ENCODE measurements around the gene ZIC2. TPM values are rescaled to one million over a fixed set of nuclear protein-coding genes. Genes with fewer than 3 reads are reported as not detected.

The ZIC2 gene
- total and polyA plus RNA-seq, 10 donors = not detected

DNA sequence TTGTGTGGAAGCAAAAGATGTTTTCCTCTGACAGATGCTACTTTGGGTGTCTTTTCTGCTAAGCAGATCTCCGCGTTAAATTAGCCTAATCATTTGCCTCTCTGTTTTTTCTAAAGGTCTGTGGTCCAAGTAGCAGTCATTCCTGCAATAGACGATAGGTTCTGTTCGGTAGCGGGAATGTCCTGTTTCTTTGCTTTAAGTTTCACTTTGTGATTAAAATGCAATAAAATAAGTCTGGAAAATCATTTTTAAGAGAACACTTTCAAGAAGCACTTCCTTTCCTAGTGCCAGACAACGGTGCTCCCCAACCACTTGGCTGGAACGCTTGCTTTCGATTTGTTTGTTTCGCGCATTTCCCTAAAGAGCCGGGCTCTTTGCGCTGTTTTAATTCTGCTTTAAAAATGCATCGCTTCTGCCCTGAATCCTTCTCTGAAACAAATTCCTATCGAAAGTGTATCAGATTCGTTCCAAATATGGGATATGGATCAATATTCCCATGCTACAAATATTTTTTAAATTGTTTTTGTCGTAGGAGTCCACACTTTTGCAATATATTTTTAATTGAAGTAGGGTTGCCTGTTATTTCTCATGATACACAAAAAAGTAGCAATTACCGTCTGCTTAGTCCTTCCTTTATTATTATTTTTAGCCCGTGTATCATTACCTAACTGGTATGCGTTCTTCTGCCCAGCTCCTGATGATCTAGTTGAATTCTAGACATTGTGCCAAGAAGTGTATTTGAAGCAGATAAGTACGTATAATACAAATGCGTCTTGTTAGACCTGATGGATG lies 14.2 kb downstream of the ZIC2 start:
- 7 to 12% (median 10%) methylated on average over 21 of the region's 21 CpGs for WGBS, 5 donors
- H3K4me1 ChIP-seq = peaks cover 0 to 27% (median 10%) of the 10 kb centered on the region in 6 donors
- peaks cover 0 to 27% (median 0%) of the 10 kb centered on the region in 8 donors for H3K9me3 ChIP-seq
- TF ChIP-seq, protein P1, sequence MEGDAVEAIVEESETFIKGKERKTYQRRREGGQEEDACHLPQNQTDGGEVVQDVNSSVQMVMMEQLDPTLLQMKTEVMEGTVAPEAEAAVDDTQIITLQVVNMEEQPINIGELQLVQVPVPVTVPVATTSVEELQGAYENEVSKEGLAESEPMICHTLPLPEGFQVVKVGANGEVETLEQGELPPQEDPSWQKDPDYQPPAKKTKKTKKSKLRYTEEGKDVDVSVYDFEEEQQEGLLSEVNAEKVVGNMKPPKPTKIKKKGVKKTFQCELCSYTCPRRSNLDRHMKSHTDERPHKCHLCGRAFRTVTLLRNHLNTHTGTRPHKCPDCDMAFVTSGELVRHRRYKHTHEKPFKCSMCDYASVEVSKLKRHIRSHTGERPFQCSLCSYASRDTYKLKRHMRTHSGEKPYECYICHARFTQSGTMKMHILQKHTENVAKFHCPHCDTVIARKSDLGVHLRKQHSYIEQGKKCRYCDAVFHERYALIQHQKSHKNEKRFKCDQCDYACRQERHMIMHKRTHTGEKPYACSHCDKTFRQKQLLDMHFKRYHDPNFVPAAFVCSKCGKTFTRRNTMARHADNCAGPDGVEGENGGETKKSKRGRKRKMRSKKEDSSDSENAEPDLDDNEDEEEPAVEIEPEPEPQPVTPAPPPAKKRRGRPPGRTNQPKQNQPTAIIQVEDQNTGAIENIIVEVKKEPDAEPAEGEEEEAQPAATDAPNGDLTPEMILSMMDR (IDR thresholded peaks at IDR 0.05 in 8 of 11, conservative IDR thresholded peaks at IDR 0.05 in 3 of 11) = no peak
- TF ChIP-seq POLR2AphosphoS5 (IDR thresholded peaks at IDR 0.05) = peak in 1 of 3 donors; percentile 71
- H3K36me3 ChIP-seq = no peaks in the 10 kb centered on the region
- H3K4me3 ChIP-seq = peak overlapping the region in 1 of 8 donors; percentile 35
- peaks cover 22 to 100% (median 94%) of the 10 kb centered on the region in 7 donors for H3K27me3 ChIP-seq (replicated peaks in 1 of 7)
- H3K27ac ChIP-seq = no peak overlapping the region
- intact Hi-C loops (cut with DNase I; ENCODE audit: low total_unique reads) = no loop called here
- DNase-seq = no peak

DNA sequence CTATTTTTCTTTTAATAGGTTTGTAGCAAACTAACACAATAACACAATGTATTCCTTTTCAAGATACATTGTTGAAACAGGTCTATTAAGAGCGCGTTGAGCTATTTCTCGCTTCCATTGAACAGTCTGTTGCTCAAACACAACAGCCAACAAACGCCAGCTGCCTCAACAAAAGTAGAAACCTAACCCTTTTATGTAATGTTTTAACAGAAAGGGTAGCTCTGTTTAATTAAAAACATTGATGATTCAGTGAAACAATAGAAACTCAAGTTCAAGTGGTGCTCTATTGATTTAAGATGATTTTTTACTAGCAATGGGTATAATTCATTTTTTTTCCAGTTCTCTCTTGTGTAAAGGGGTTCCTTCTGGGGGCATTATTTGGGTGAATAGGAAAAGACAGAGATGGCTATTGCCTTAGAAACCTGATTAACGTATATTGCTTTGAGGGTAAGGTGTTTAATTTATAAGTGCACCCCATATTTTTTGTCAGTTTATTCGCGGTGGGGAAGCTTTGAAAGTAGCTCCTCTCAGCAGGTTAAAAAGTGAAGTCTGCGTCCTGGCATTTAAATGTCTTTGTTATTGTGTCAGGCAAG lies 14.9 kb downstream of the ZIC2 start:
- Histone ChIP-seq H3K9me3 (peaks cover 0 to 27% (median 0%) of the 10 kb centered on the region in 8 donors), H3K27ac (no peak overlapping the region), H3K4me1 (peaks cover 0 to 21% (median 5%) of the 10 kb centered on the region in 6 donors), H3K27me3 (replicated peaks in 1 of 7) (peaks cover 15 to 100% (median 87%) of the 10 kb centered on the region in 7 donors), H3K36me3 (no peaks in the 10 kb centered on the region), H3K4me3 (no peak overlapping the region)
- TF ChIP-seq, protein P1 (IDR thresholded peaks at IDR 0.05 in 8 of 11, conservative IDR thresholded peaks at IDR 0.05 in 3 of 11) = no peak
- WGBS, 5 donors = 20 to 23% (median 21%) methylated on average over 8 of the region's 8 CpGs
- no peak for DNase-seq
- intact Hi-C loops (cut with DNase I; ENCODE audit: low total_unique reads) = no loop called here

GRCh38 chr13:99997702-99998214 lies 16.2 kb downstream of the ZIC2 start:
- peak overlapping the region in 1 of 8 donors; percentile 9 for H3K4me3 ChIP-seq
- peaks cover 0 to 27% (median 0%) of the 10 kb centered on the region in 8 donors for H3K9me3 ChIP-seq
- peaks cover 11 to 100% (median 78%) of the 10 kb centered on the region in 7 donors for H3K27me3 ChIP-seq (replicated peaks in 1 of 7)
- H3K27ac ChIP-seq = no peak overlapping the region
- WGBS, 5 donors = 37 to 77% (median 37%) methylated on average over 11 to 40 of the region's 40 CpGs
- H3K4me1 ChIP-seq = peaks cover 0 to 15% (median 5%) of the 10 kb centered on the region in 6 donors
- H3K36me3 ChIP-seq = no peaks in the 10 kb centered on the region
- intact Hi-C loops (cut with DNase I; ENCODE audit: low total_unique reads) = no loop called here
- TF ChIP-seq, protein P1 (IDR thresholded peaks at IDR 0.05 in 8 of 11, conservative IDR thresholded peaks at IDR 0.05 in 3 of 11) = no peak
- no peak for TF ChIP-seq POLR2AphosphoS5 (IDR thresholded peaks at IDR 0.05)
- DNase-seq = no peak

DNA sequence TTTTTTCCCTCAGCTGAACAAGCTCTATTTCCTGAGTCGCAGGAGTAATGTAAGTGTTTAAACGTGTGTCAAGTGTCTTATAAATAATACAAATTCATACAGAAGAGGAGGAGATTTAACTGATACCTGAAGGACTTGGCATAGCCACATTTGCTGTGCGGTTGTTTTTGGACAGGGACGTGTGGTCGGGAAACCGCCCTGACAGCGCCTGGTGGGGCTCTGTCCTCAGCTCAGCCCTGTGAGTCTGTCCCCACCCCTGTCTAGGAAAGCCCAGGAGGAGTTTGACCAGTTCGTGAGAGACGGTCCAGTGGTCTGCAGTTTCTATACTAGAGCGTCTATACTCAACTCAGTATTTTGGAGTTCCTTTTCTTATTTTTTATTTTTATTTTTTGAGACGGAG lies 16.7 kb downstream of the ZIC2 start:
- WGBS, 5 donors = 80 to 89% (median 86%) methylated on average over 11 of the region's 11 CpGs
- DNase-seq = no peak
- Histone ChIP-seq H3K27ac (no peak overlapping the region), H3K27me3 (replicated peaks in 1 of 7) (peaks cover 11 to 100% (median 73%) of the 10 kb centered on the region in 7 donors), H3K4me1 (peaks cover 0 to 15% (median 5%) of the 10 kb centered on the region in 6 donors), H3K4me3 (no peak overlapping the region), H3K36me3 (no peaks in the 10 kb centered on the region), H3K9me3 (peaks cover 0 to 27% (median 0%) of the 10 kb centered on the region in 8 donors)
- intact Hi-C loops (cut with DNase I; ENCODE audit: low total_unique reads) = no loop called here
- TF ChIP-seq POLR2A (IDR thresholded peaks at IDR 0.05) (no peak), POLR2AphosphoS5 (IDR thresholded peaks at IDR 0.05) (no peak)
- TF ChIP-seq, protein P1 (IDR thresholded peaks at IDR 0.05 in 8 of 11, conservative IDR thresholded peaks at IDR 0.05 in 3 of 11) = no peak
